Activated CD8-positive, alpha-beta T cell treated with anti-CD3 and anti-CD28 coated beads for 36 hours (primary cell): ENCODE results near the gene TRABD2B. TPM values are rescaled to one million over a fixed set of nuclear protein-coding genes. Genes with fewer than 3 reads are reported as not detected.

Source experiments
- ATAC-seq: fragments of 200-7000 bp; cut with Tn5 transposase; one replicate; pipeline ENCODE4 v1.10.0; 2021; ENCODE audit warnings: mild to moderate bottlenecking, moderate library complexity
- CTCF ChIA-PET: fragments of 350-600 bp; sonication (Branson Sonifier 250); formaldehyde crosslinking; loops from one replicate; lab custom pipeline; 2021; ENCODE audit warnings: antibody characterized with exemption; lab: Charles Lee
- POLR2A ChIA-PET: fragments of 350-600 bp; sonication (Branson Sonifier 250); formaldehyde crosslinking; loops from one replicate; lab custom pipeline; 2021; ENCODE audit warnings: antibody characterized with exemption; lab: Charles Lee
- DNase-seq: peaks from one replicate; pipeline ENCODE4 v3.0.0-alpha.2; 2020
- H3K27ac Mint-ChIP-seq: one replicate; pipeline ENCODE4 v1.8.0; 2021; ENCODE audit warnings: mild to moderate bottlenecking, mixed read lengths
- H3K27me3 Mint-ChIP-seq: one replicate; pipeline ENCODE4 v1.8.0; 2021; ENCODE audit warnings: mixed read lengths
- H3K36me3 Mint-ChIP-seq: one replicate; pipeline ENCODE4 v1.8.0; 2021; ENCODE audit warnings: low read depth, mixed read lengths
- H3K4me1 Mint-ChIP-seq: one replicate; pipeline ENCODE4 v1.8.0; 2021; ENCODE audit warnings: low read depth, mixed read lengths
- H3K4me3 Mint-ChIP-seq: one replicate; pipeline ENCODE4 v1.8.0; 2021; ENCODE audit warnings: mild to moderate bottlenecking, moderate library complexity, mixed read lengths
- H3K9me3 Mint-ChIP-seq: one replicate; pipeline ENCODE4 v1.8.0; 2021; ENCODE audit warnings: mixed read lengths
- intact Hi-C: fragments of 100-400 bp; cut with micrococcal nuclease; formaldehyde crosslinking; loops from one replicate; pipeline ENCODE4 v1.10.0; 2022
- total RNA-seq, 2 experiments: library from RNA; stranded (reverse); gene quantifications; one replicate each; pipeline ENCODE4 v1.2.3, GENCODE V29; 2021
- TF ChIP-seq, protein P1 (sequence below): fragments of 200-600 bp; IDR thresholded peaks from one replicate; pipeline ENCODE4 v1.8.0; 2022; ENCODE audit warnings: antibody characterized with exemption, mild to moderate bottlenecking

Gene TRABD2B
- total RNA-seq, 2 experiments from 2014 or later: not detected

DNA sequence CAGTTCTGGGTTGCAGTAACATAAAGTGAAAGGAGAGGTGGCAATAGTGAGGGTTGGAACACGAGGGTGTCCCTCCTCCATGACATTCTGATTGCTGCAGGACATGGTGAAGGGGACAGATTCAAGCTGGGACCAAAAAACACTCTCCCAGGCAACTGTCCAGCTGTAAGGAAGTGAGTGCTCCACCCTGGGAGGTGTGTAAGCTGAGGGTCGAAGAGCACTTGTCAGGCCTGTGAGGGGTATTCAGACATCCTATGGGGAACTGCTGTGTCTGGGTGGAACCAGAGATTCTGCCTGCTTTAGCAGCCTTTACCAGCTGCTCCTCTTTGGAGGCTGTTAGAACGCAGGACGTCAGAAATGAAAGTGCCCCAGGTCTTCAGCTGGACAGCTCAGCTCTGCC, 212.1 kb downstream of the TRABD2B start:
- ChIA-PET POLR2A (interaction anchor here (0.8 kb wide), 1 partner anchor 10 kb away, joined by 3 read pairs; no protein-coding TSS in a partner anchor), CTCF (no interaction called here)
- no peak for DNase-seq
- TF ChIP-seq, protein P1, sequence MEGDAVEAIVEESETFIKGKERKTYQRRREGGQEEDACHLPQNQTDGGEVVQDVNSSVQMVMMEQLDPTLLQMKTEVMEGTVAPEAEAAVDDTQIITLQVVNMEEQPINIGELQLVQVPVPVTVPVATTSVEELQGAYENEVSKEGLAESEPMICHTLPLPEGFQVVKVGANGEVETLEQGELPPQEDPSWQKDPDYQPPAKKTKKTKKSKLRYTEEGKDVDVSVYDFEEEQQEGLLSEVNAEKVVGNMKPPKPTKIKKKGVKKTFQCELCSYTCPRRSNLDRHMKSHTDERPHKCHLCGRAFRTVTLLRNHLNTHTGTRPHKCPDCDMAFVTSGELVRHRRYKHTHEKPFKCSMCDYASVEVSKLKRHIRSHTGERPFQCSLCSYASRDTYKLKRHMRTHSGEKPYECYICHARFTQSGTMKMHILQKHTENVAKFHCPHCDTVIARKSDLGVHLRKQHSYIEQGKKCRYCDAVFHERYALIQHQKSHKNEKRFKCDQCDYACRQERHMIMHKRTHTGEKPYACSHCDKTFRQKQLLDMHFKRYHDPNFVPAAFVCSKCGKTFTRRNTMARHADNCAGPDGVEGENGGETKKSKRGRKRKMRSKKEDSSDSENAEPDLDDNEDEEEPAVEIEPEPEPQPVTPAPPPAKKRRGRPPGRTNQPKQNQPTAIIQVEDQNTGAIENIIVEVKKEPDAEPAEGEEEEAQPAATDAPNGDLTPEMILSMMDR: no peak
- ATAC-seq: no peak
- H3K4me1 Mint-ChIP-seq: no peaks in the 10 kb centered on the region
- intact Hi-C loops: no loop called here
- no peaks in the 10 kb centered on the region for H3K9me3 Mint-ChIP-seq
- no peak overlapping the region for H3K4me3 Mint-ChIP-seq
- peaks cover 4% of the 10 kb centered on the region for H3K27me3 Mint-ChIP-seq
- no peaks in the 10 kb centered on the region for H3K36me3 Mint-ChIP-seq
- no peak overlapping the region for H3K27ac Mint-ChIP-seq

- POLR2A ChIA-PET: no interaction called here
- CTCF ChIA-PET: no interaction called here
Measured at GRCh38 chr1:47784497-47784822, 212.7 kb downstream of the TRABD2B start.

GRCh38 chr1:47783638-47784496, 213.3 kb downstream of the TRABD2B start:
- no peaks in the 10 kb centered on the region for H3K4me1 Mint-ChIP-seq
- no peak overlapping the region for H3K4me3 Mint-ChIP-seq
- ATAC-seq (no peak), DNase-seq (no peak)
- H3K9me3 Mint-ChIP-seq: no peaks in the 10 kb centered on the region
- peaks cover 4% of the 10 kb centered on the region for H3K27me3 Mint-ChIP-seq
- POLR2A ChIA-PET: no interaction called here
- intact Hi-C loops: no loop called here
- no peaks in the 10 kb centered on the region for H3K36me3 Mint-ChIP-seq
- no peak overlapping the region for H3K27ac Mint-ChIP-seq
- CTCF ChIA-PET: no interaction called here
- TF ChIP-seq, protein P1: no peak

More at GRCh38 chr1:47784497-47784822, 212.7 kb downstream of the TRABD2B start:
- H3K9me3 Mint-ChIP-seq: no peaks in the 10 kb centered on the region
- H3K27me3 Mint-ChIP-seq: peaks cover 4% of the 10 kb centered on the region
- no peak for ATAC-seq
- intact Hi-C loops: no loop called here
- no peak overlapping the region for H3K27ac Mint-ChIP-seq
- H3K4me3 Mint-ChIP-seq: no peak overlapping the region
- DNase-seq: no peak
- H3K4me1 Mint-ChIP-seq: no peaks in the 10 kb centered on the region
- H3K36me3 Mint-ChIP-seq: no peaks in the 10 kb centered on the region
- TF ChIP-seq, protein P1: no peak

- H3K36me3 Mint-ChIP-seq: no peaks in the 10 kb centered on the region
- POLR2A ChIA-PET: no interaction called here
- TF ChIP-seq, protein P1: no peak
- intact Hi-C loops: no loop called here
- peaks cover 2% of the 10 kb centered on the region for H3K27me3 Mint-ChIP-seq
- H3K27ac Mint-ChIP-seq: no peak overlapping the region
- CTCF ChIA-PET: no interaction called here
- DNase-seq (no peak), ATAC-seq (no peak)
- no peaks in the 10 kb centered on the region for H3K9me3 Mint-ChIP-seq
- no peak overlapping the region for H3K4me3 Mint-ChIP-seq
- no peaks in the 10 kb centered on the region for H3K4me1 Mint-ChIP-seq
Measured at GRCh38 chr1:47782414-47783166, 214.6 kb downstream of the TRABD2B start.
